Urothelium cell line (cell line): ENCODE results near the gene XPO5.
"Not testable (repeated sequence)": the region's sequence is repeated elsewhere in the genome, so short reads cannot be mapped to it uniquely, and the experiment has no call there.

Experiments used
- DNase-seq: peaks from one replicate; pipeline ENCODE4 v3.0.0; 2011; ENCODE audit warnings: low spot score, mixed read lengths
- FAIRE-seq: peaks from 2 replicates; lab custom pipeline; 2011; peaks lifted over from hg19 to GRCh38; lab: Jason Lieb, UNC

The XPO5 gene

GRCh38 chr6:43575772-43576551 lies at the start of gene XPO5, which contains the start of gene POLH:
TSS of gene XPO5 (minus strand) at chr6:43576038. CDS start at chr6:43575864, 174 bp downstream.
TSS of gene POLH (plus strand) at chr6:43576185. CDS start at chr6:43582320, 6,135 bp downstream.
- DNase-seq, result peak; percentile 99
- peak; percentile 86 for FAIRE-seq

GRCh38 chr6:43625393-43625992 lies 49.7 kb upstream of the XPO5 start:
- FAIRE-seq, result no peak

GRCh38 chr6:43624786-43625288 lies 49.0 kb upstream of the XPO5 start:
- FAIRE-seq (no peak), DNase-seq (no peak)

More at GRCh38 chr6:43625393-43625992, 49.7 kb upstream of the XPO5 start:
- no peak for DNase-seq

GRCh38 chr6:43623880-43624785 lies 48.3 kb upstream of the XPO5 start:
- FAIRE-seq, result no peak

GRCh38 chr6:43622541-43622940 lies 46.7 kb upstream of the XPO5 start:
- FAIRE-seq, result no peak

More at GRCh38 chr6:43623880-43624785, 48.3 kb upstream of the XPO5 start:
- no peak for DNase-seq

GRCh38 chr6:43621836-43622180 lies 46.0 kb upstream of the XPO5 start:
- DNase-seq (no peak), FAIRE-seq (no peak)

More at GRCh38 chr6:43622541-43622940, 46.7 kb upstream of the XPO5 start:
- DNase-seq, result no peak

GRCh38 chr6:43621078-43621835 lies 45.4 kb upstream of the XPO5 start:
- FAIRE-seq, result no peak
- no peak for DNase-seq

- FAIRE-seq, result no peak
- no peak for DNase-seq
Measured at GRCh38 chr6:43616725-43617472, 41.1 kb upstream of the XPO5 start.

- FAIRE-seq, result no peak
- no peak for DNase-seq
Measured at GRCh38 chr6:43614396-43614730, 38.5 kb upstream of the XPO5 start.

- DNase-seq (no peak), FAIRE-seq (no peak)
Measured at GRCh38 chr6:43613721-43614395, 38.0 kb upstream of the XPO5 start.

- FAIRE-seq (no peak), DNase-seq (no peak)
Measured at GRCh38 chr6:43610431-43610830, 34.6 kb upstream of the XPO5 start.

GRCh38 chr6:43609402-43609801 lies 33.6 kb upstream of the XPO5 start:
- DNase-seq (no peak), FAIRE-seq (no peak)

- FAIRE-seq (no peak), DNase-seq (no peak)
Measured at GRCh38 chr6:43608807-43609206, 33.0 kb upstream of the XPO5 start.

GRCh38 chr6:43608310-43608763 lies 32.5 kb upstream of the XPO5 start:
- FAIRE-seq (no peak), DNase-seq (peak; percentile 65)

- DNase-seq (no peak), FAIRE-seq (no peak)
Measured at GRCh38 chr6:43606019-43606418, 30.2 kb upstream of the XPO5 start.

- DNase-seq, result no peak
- FAIRE-seq, result no peak
Measured at GRCh38 chr6:43604174-43604573, 28.3 kb upstream of the XPO5 start.

GRCh38 chr6:43600595-43600994 lies 24.8 kb upstream of the XPO5 start:
- FAIRE-seq (no peak), DNase-seq (no peak)

GRCh38 chr6:43593938-43594337 lies 18.1 kb upstream of the XPO5 start:
- FAIRE-seq (no peak), DNase-seq (no peak)

- DNase-seq, FAIRE-seq: not testable (repeated sequence)
Measured at GRCh38 chr6:43589564-43589963, 13.7 kb upstream of the XPO5 start.
